Measurements from ENCODE around the gene SGCD.
A peak's percentile ranks its signal among the peaks of the same experiment; 100 is the strongest.

SGCD gene

GRCh38 chr5:156515803-156516360 is 188.9 kb downstream of the SGCD start:
- no peak for TF ChIP-seq CTCF (IDR thresholded peaks at IDR 0.05; ENCODE audit: low read depth, low read length)
- no peak for DNase-seq (ENCODE audit: extremely low read depth, low read depth)

- no peak for DNase-seq (ENCODE audit: extremely low read depth, low read depth)
- no peak for TF ChIP-seq CTCF (IDR thresholded peaks at IDR 0.05; ENCODE audit: low read depth, low read length)
Observed at GRCh38 chr5:156522651-156523529, 195.9 kb downstream of the SGCD start.

- DNase-seq (ENCODE audit: extremely low read depth, low read depth) = no peak
- no peak for TF ChIP-seq CTCF (IDR thresholded peaks at IDR 0.05; ENCODE audit: low read depth, low read length)
Observed at GRCh38 chr5:156523607-156524006, 196.6 kb downstream of the SGCD start.

- no peak for TF ChIP-seq CTCF (IDR thresholded peaks at IDR 0.05; ENCODE audit: low read depth, low read length)
- DNase-seq (ENCODE audit: extremely low read depth, low read depth) = peak; percentile 46
Observed at GRCh38 chr5:156526081-156526925, 199.3 kb downstream of the SGCD start.

- DNase-seq (ENCODE audit: extremely low read depth, low read depth) = no peak
- TF ChIP-seq CTCF (IDR thresholded peaks at IDR 0.05; ENCODE audit: low read depth, low read length) = no peak
Observed at GRCh38 chr5:156527611-156528010, 200.6 kb downstream of the SGCD start.

GRCh38 chr5:156528673-156529072 is 201.7 kb downstream of the SGCD start:
- no peak for TF ChIP-seq CTCF (IDR thresholded peaks at IDR 0.05; ENCODE audit: low read depth, low read length)
- DNase-seq (ENCODE audit: extremely low read depth, low read depth) = no peak
